ENCODE measurements around the gene ARHGEF11. TPM values are rescaled to one million over a fixed set of nuclear protein-coding genes. Genes with fewer than 3 reads are reported as not detected.

The ARHGEF11 gene
- total RNA-seq, 1 experiment from 2014 or later, result 41.1 TPM

DNA sequence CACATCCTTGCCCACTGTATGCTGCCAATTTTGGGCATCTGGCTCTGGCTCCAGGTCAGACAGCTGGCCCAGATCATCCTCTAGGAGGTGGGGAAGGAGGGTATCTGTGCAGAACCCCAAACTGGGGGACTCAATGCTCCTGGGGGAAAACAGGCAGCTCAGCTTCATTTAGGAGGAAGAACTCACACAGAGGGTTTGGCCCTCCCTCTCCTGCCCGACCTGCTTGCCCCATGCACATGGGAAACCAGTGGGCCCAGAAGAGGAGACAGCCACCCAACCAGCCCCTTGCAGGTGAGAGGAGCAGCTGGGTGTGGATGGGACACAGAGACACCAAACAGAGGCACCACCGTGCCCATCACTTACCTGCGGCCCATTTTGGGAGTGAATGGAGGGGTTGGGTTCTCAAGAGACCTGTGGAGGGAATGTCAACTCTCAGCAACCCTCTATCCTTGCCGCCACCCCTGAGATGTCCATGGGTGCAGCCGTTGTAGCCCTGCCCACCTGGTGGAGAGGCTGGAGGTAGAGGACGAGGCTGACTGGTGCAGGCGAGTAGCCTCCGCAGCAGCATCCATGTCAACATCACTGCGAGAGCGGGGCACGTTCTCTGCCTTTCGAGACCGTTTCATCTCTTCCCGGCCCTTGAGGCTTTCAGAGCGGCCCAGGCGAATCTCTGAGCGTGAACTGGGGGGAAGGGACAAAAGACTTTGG is 97.6 kb downstream of the ARHGEF11 start:
- Histone ChIP-seq H3K23me2 (ENCODE audit: insufficient read length, low read depth, low read length, poor library complexity, severe bottlenecking) (no peaks in the 10 kb centered on the region), H3K4me2 (ENCODE audit: insufficient read depth, insufficient read length, low read length) (no peak overlapping the region), H4K5ac (ENCODE audit: insufficient read length, low read depth, low read length) (no peak overlapping the region), H3K27ac (ENCODE audit: insufficient read length, low read depth, low read length) (no peak overlapping the region), H3K14ac (ENCODE audit: insufficient read depth, low read length) (no peak overlapping the region), H3K56ac (ENCODE audit: insufficient read length, low read depth, low read length) (no peak overlapping the region), H2BK20ac (ENCODE audit: low read depth, low read length, poor library complexity, severe bottlenecking) (no peak overlapping the region), H3K4ac (ENCODE audit: low read depth, low read length) (no peak overlapping the region), H2AFZ (ENCODE audit: low read length) (no peak overlapping the region), H3K18ac (ENCODE audit: insufficient read length, low read depth, low read length) (no peak overlapping the region), H3K79me1 (ENCODE audit: insufficient read depth, low read depth, low read length, poor library complexity, severe bottlenecking) (no peaks in the 10 kb centered on the region), H4K8ac (replicated peaks; ENCODE audit: insufficient read length, low read depth, low read length) (no peak overlapping the region), H3K9ac (ENCODE audit: extremely low read depth, insufficient read length, low read length) (no peak overlapping the region), H2BK12ac (ENCODE audit: insufficient read length, low read depth, low read length) (no peak overlapping the region), H2AK5ac (ENCODE audit: insufficient read length, low read length) (no peak overlapping the region), H2BK15ac (ENCODE audit: low read depth, low read length) (no peak overlapping the region), H2BK5ac (ENCODE audit: insufficient read length, low read length) (no peak overlapping the region), H4K91ac (ENCODE audit: insufficient read length, low read depth, low read length) (no peak overlapping the region), H3K9me3 (ENCODE audit: control insufficient read depth, low read depth, low read length) (no peaks in the 10 kb centered on the region), H3K23ac (ENCODE audit: insufficient read length, low read depth, low read length) (no peak overlapping the region), H4K20me1 (ENCODE audit: control insufficient read depth, insufficient read depth, insufficient read length) (no peaks in the 10 kb centered on the region), H2BK120ac (ENCODE audit: low read depth, low read length, poor library complexity, severe bottlenecking) (no peak overlapping the region), H3K4me1 (ENCODE audit: insufficient read depth, low read length) (no peaks in the 10 kb centered on the region), H3K27me3 (ENCODE audit: insufficient read depth, low read length) (no peaks in the 10 kb centered on the region), H3T11ph (ENCODE audit: low read length) (no peak overlapping the region), H3K79me2 (ENCODE audit: insufficient read depth, low read length) (no peaks in the 10 kb centered on the region)
- Mint-ChIP-seq H3K27ac (peak overlapping the region in 1 of 3 experiments; percentile 77; a peak in 1 of 7 replicates), H3K9me3 (no peaks in the 10 kb centered on the region), H3K4me1 (peaks cover 3 to 4% of the 10 kb centered on the region in 2 experiments; a peak in 3 of 4 replicates), H3K36me3 (ENCODE audit: insufficient read depth in 1 of 3, low read depth in 3 of 3) (peaks cover 59 to 95% (median 89%) of the 10 kb centered on the region in 3 experiments), H3K4me3 (0 out of 5 replicates have a peak overlapping the region, but pooled peaks of 1 of the 2 experiments have one; percentile 9), H3K27me3 (ENCODE audit: low read depth) (no peaks in the 10 kb centered on the region; the same call in 1 of the 2 replicates)
- no peak for DNase-seq
- WGBS (ENCODE audit: extremely low coverage, insufficient read length, low lambda C conversion rate), result no CpG with 5 or more reads among the region's 17 CpGs
- TF ChIP-seq, protein P1, sequence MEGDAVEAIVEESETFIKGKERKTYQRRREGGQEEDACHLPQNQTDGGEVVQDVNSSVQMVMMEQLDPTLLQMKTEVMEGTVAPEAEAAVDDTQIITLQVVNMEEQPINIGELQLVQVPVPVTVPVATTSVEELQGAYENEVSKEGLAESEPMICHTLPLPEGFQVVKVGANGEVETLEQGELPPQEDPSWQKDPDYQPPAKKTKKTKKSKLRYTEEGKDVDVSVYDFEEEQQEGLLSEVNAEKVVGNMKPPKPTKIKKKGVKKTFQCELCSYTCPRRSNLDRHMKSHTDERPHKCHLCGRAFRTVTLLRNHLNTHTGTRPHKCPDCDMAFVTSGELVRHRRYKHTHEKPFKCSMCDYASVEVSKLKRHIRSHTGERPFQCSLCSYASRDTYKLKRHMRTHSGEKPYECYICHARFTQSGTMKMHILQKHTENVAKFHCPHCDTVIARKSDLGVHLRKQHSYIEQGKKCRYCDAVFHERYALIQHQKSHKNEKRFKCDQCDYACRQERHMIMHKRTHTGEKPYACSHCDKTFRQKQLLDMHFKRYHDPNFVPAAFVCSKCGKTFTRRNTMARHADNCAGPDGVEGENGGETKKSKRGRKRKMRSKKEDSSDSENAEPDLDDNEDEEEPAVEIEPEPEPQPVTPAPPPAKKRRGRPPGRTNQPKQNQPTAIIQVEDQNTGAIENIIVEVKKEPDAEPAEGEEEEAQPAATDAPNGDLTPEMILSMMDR (conservative IDR thresholded peaks at IDR 0.05), result no peak

All from H9 (cell line).